ENCODE results near the gene RGS16. TPM values are rescaled to one million over a fixed set of nuclear protein-coding genes. Genes with fewer than 3 reads are reported as not detected.

The RGS16 gene
- total and polyA plus RNA-seq, 9 of the 15 experiments (the other 6 are each of a cell fraction or from before 2014, with no cell fraction given): 0.07 to 0.55 (median 0.36) TPM

DNA sequence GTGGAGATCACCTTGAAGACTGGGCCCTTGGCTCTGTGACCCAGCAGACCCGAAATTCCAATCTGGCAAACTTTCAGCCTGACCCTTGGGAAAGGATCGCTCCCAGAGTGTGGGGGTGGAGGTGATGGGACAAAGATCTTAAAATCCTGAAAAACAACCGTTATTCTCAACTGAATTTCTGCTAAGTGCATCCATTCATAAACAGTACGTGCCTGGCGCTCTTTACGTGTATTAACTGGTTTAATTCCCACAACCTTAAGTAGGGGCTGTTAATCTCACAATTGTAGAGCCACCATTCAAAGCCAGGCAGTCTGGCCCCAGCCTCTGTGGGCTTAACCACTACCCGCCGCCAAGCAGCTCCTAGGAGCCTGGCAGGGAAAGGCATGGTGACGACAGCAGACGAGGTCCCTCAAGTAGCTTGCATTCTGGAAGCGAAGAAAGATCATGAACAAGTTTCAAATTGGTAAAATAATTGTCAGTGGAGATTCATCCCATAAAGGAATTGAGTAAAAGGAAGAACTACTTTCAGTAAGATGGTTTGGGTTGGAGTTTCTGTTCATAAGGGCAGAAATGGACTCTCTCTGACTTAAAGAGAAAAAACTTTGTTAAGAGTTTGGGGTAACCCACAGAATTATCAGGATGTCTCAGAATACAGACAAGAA is 11.4 kb upstream of the RGS16 start (continued):
- TF ChIP-seq COPS2 (conservative IDR thresholded peaks at IDR 0.05) (no peak), SRSF3 (IDR thresholded peaks at IDR 0.05; ENCODE audit: insufficient read depth, low read length) (no peak), SAFB (IDR thresholded peaks at IDR 0.05; ENCODE audit: borderline replicate concordance, low read depth, low read length) (no peak), TCFL5 (CRISPR knock-in tag; conservative IDR thresholded peaks at IDR 0.05) (no peak), ZNF3 (CRISPR knock-in tag; IDR thresholded peaks at IDR 0.05) (no peak), HDAC8 (tag; IDR thresholded peaks at IDR 0.05) (no peak; the same call in 1 of the 2 replicates), HDAC1 (IDR thresholded peaks at IDR 0.05) (no peak), CCNT2 (IDR thresholded peaks at IDR 0.05; ENCODE audit: borderline replicate concordance, extremely low read depth, insufficient read length, low read depth, low read length) (no peak), CBX8 (IDR thresholded peaks at IDR 0.05; ENCODE audit: borderline replicate concordance, extremely low read depth, low read depth, low read length, poor library complexity, severe bottlenecking) (peak; percentile 38), SREBF2 (CRISPR knock-in tag; IDR thresholded peaks at IDR 0.05) (no peak), ZFP1 (CRISPR knock-in tag; IDR thresholded peaks at IDR 0.05) (no peak), RAD51 (IDR thresholded peaks at IDR 0.05; ENCODE audit: borderline replicate concordance, low read depth) (no peak)
- TF ChIP-seq, protein P1, sequence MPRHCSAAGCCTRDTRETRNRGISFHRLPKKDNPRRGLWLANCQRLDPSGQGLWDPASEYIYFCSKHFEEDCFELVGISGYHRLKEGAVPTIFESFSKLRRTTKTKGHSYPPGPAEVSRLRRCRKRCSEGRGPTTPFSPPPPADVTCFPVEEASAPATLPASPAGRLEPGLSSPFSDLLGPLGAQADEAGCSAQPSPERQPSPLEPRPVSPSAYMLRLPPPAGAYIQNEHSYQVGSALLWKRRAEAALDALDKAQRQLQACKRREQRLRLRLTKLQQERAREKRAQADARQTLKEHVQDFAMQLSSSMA (CRISPR knock-in tag; IDR thresholded peaks at IDR 0.05): no peak

All from K562 (cell line).